NCI-H446 (cell line): ENCODE results near the gene WBP1.
"Not testable (repeated sequence)": the region's sequence is repeated elsewhere in the genome, so short reads cannot be mapped to it uniquely, and the experiment has no call there.

Experiments
- DNase-seq, 2 experiments: peaks; one replicate each; lab custom pipeline; 2025; lab: John Stamatoyannopoulos, UW

Gene WBP1

GRCh38 chr2:74458132-74458937 is at the start of gene WBP1:
Gene WBP1 (plus strand): TSS chr2:74458438. CDS start chr2:74458603, 165 bp downstream.
- peak; percentile 99 for DNase-seq

GRCh38 chr2:74413001-74413698 is 45.1 kb upstream of the WBP1 start:
- DNase-seq, result no peak

GRCh38 chr2:74414441-74414840 is 43.8 kb upstream of the WBP1 start:
- DNase-seq, result no peak

GRCh38 chr2:74414881-74415761 is 43.1 kb upstream of the WBP1 start:
- DNase-seq, result no peak

GRCh38 chr2:74415762-74416395 is 42.4 kb upstream of the WBP1 start:
- no peak for DNase-seq

GRCh38 chr2:74416778-74417177 is 41.5 kb upstream of the WBP1 start:
- no peak for DNase-seq

- no peak for DNase-seq
These were observed 41.0 kb upstream of the WBP1 start for GRCh38 chr2:74417197-74417596.

GRCh38 chr2:74417763-74418162 is 40.5 kb upstream of the WBP1 start:
- DNase-seq, result no peak

GRCh38 chr2:74418312-74418711 is 39.9 kb upstream of the WBP1 start:
- no peak for DNase-seq

GRCh38 chr2:74419345-74419744 is 38.9 kb upstream of the WBP1 start:
- DNase-seq, result no peak

- DNase-seq, result no peak
These were observed 38.2 kb upstream of the WBP1 start for GRCh38 chr2:74420006-74420405.

GRCh38 chr2:74420443-74421103 is 37.7 kb upstream of the WBP1 start:
- DNase-seq, result not testable (repeated sequence)

GRCh38 chr2:74421221-74421870 is 36.9 kb upstream of the WBP1 start, which contains the start of the genes C2orf81 and WDR54:
Gene C2orf81 (minus strand): TSS chr2:74421619. CDS start chr2:74421560, 59 bp downstream.
Gene WDR54 (plus strand): TSS chr2:74421730. CDS start chr2:74422154, 424 bp downstream.
- peak; percentile 79 to 89 for DNase-seq

GRCh38 chr2:74423231-74424095 is 34.8 kb upstream of the WBP1 start:
- DNase-seq, result no peak

GRCh38 chr2:74424139-74424992 is 33.9 kb upstream of the WBP1 start:
- DNase-seq, result no peak

GRCh38 chr2:74424995-74425406 is 33.2 kb upstream of the WBP1 start:
- no peak for DNase-seq

GRCh38 chr2:74425523-74425922 is 32.7 kb upstream of the WBP1 start:
- no peak for DNase-seq

- DNase-seq, result no peak
These were observed 32.0 kb upstream of the WBP1 start for GRCh38 chr2:74426181-74426758.
